Stimulated activated CD8-positive, alpha-beta memory T cell treated with anti-CD3 and anti-CD28 coated beads, Interleukin-2, amount 100 ng/mL, for 1 hour (primary cell): ENCODE data around the gene KLK1.
"Not testable (repeated sequence)": the region's sequence is repeated elsewhere in the genome, so short reads cannot be mapped to it uniquely, and the experiment has no call there.

Experiments used
- DNase-seq, 2 donors: peaks; one replicate each; pipeline ENCODE4 v3.0.0-alpha.2; 2020; ENCODE audit warnings: low read depth in 2 of 2

Gene KLK1

GRCh38 chr19:50792272-50793250, 31.0 kb downstream of the KLK1 start:
- DNase-seq: no peak

GRCh38 chr19:50791594-50792271, 31.9 kb downstream of the KLK1 start:
- no peak for DNase-seq

GRCh38 chr19:50790922-50791467, 32.6 kb downstream of the KLK1 start:
- no peak for DNase-seq

GRCh38 chr19:50790396-50790795, 33.2 kb downstream of the KLK1 start, which contains the start of gene ACP4:
ACP4 (plus strand) TSS chr19:50790415; CDS start chr19:50790415, 0 bp downstream.
- DNase-seq: no peak

- DNase-seq: no peak
Measured at GRCh38 chr19:50785329-50785728, 38.3 kb downstream of the KLK1 start.

GRCh38 chr19:50784710-50785109, 38.9 kb downstream of the KLK1 start:
- DNase-seq: no peak

- not testable (repeated sequence) for DNase-seq
Measured at GRCh38 chr19:50783848-50784152, 39.8 kb downstream of the KLK1 start.

GRCh38 chr19:50780753-50781435, 42.7 kb downstream of the KLK1 start:
- DNase-seq: no peak

GRCh38 chr19:50779504-50780457, 43.8 kb downstream of the KLK1 start:
- DNase-seq: no peak

- no peak for DNase-seq
Measured at GRCh38 chr19:50778906-50779430, 44.6 kb downstream of the KLK1 start.

GRCh38 chr19:50777830-50778303, 45.7 kb downstream of the KLK1 start:
- no peak for DNase-seq

- DNase-seq: no peak
Measured at GRCh38 chr19:50777261-50777660, 46.3 kb downstream of the KLK1 start.

GRCh38 chr19:50776131-50776530, 47.5 kb downstream of the KLK1 start:
- no peak for DNase-seq

- not testable (repeated sequence) for DNase-seq
Measured at GRCh38 chr19:50773454-50773853, 50.1 kb downstream of the KLK1 start.

GRCh38 chr19:50772912-50773311, 50.7 kb downstream of the KLK1 start:
- DNase-seq: not testable (repeated sequence)

- DNase-seq: no peak
Measured at GRCh38 chr19:50772476-50772875, 51.1 kb downstream of the KLK1 start.

- DNase-seq: no peak
Measured at GRCh38 chr19:50770888-50771287, 52.7 kb downstream of the KLK1 start.

- not testable (repeated sequence) for DNase-seq
Measured at GRCh38 chr19:50770164-50770563, 53.4 kb downstream of the KLK1 start, which contains the start of gene GPR32. GPR32 (plus strand) TSS chr19:50770464; CDS start chr19:50770601, 137 bp downstream.
